K562 (cell line): ENCODE results near the gene POLD4. TPM values are rescaled to one million over a fixed set of nuclear protein-coding genes. Genes with fewer than 3 reads are reported as not detected.

ENCODE experiments used
- ARID2 ChIP-seq: fragments of 450-650 bp; IDR thresholded peaks from 2 replicates; pipeline ENCODE4 v1.6.1; 2017; ENCODE audit warnings: antibody characterized with exemption, mild to moderate bottlenecking
- BHLHE40 ChIP-seq: IDR thresholded peaks from 2 replicates; pipeline ENCODE4 v1.6.1; 2011; ENCODE audit warnings: low read length, improper control_type of control experiment
- BRD9 ChIP-seq: fragments of 450-650 bp; IDR thresholded peaks from 2 replicates; pipeline ENCODE4 v1.6.1; 2018; ENCODE audit warnings: low read depth; ENCODE audit not compliant: partially characterized antibody
- CBFA2T2 ChIP-seq: fragments of 450-650 bp; conservative IDR thresholded peaks from 2 replicates; pipeline ENCODE4 v1.6.1; 2017; ENCODE audit warnings: mild to moderate bottlenecking
- CCAR2 ChIP-seq: fragments of 200-400 bp; formaldehyde crosslinking; IDR thresholded peaks from 2 replicates; pipeline ENCODE4 v1.6.1; 2017; ENCODE audit warnings: mild to moderate bottlenecking, low read depth, low read length
- CREB1 ChIP-seq, 2 experiments: sonication (generic) in 1 of 2; formaldehyde crosslinking in 1 of 2; IDR thresholded peaks; 2 replicates each; pipeline versions ENCODE4 v1.6.1 to v1.8.0; 2012 to 2022; ENCODE audit warnings: inconsistent platforms in 1 of 2, mild to moderate bottlenecking in 1 of 2, missing genetic modification reagents in 1 of 2, moderate library complexity in 1 of 2
- DIDO1 ChIP-seq: fragments of 450-650 bp; IDR thresholded peaks from 2 replicates; pipeline ENCODE4 v1.6.1; 2016; ENCODE audit warnings: low read depth, missing biosample characterization, missing genetic modification characterization
- ETV6 ChIP-seq, 3 experiments: fragments of 150-350 bp in 1 of 3; sonication (generic) in 1 of 3; formaldehyde crosslinking in 1 of 3; IDR thresholded peaks; 2 replicates each; pipeline versions ENCODE4 v1.6.1 to v1.8.0; 2014 to 2022; ENCODE audit warnings: borderline replicate concordance in 2 of 3, low read depth in 2 of 3, antibody characterized with exemption in 1 of 3, low read length in 1 of 3, mild to moderate bottlenecking in 1 of 3, missing genetic modification reagents in 1 of 3
- HDAC2 ChIP-seq: fragments of 450-650 bp; IDR thresholded peaks from 2 replicates; pipeline ENCODE4 v1.6.1; 2016; ENCODE audit warnings: mild to moderate bottlenecking
- KDM1A ChIP-seq, 2 experiments: fragments of 450-650 bp; IDR thresholded peaks; 2 replicates each; pipeline ENCODE4 v1.6.1; 2016; ENCODE audit warnings: mild to moderate bottlenecking in 2 of 2
- LEF1 ChIP-seq: fragments of 450-650 bp; IDR thresholded peaks from 2 replicates; pipeline ENCODE4 v1.6.1; 2016; ENCODE audit warnings: mild to moderate bottlenecking
- NCOR1 ChIP-seq: fragments of 450-650 bp; IDR thresholded peaks from 2 replicates; pipeline ENCODE4 v1.6.1; 2016; ENCODE audit warnings: mild to moderate bottlenecking, moderate library complexity
- NRF1 ChIP-seq, 2 experiments: fragments of 450-650 bp; IDR thresholded peaks in 1 of 2; conservative IDR thresholded peaks in 1 of 2; 2 replicates each; pipeline ENCODE4 v1.6.1; 2014; ENCODE audit warnings: mild to moderate bottlenecking in 2 of 2
- PML ChIP-seq: IDR thresholded peaks from 2 replicates; pipeline ENCODE4 v1.6.1; 2012; ENCODE audit warnings: low read length, inconsistent platforms
- POLR2AphosphoS2 ChIP-seq: IDR thresholded peaks from 2 replicates; pipeline ENCODE4 v1.6.1; 2012; ENCODE audit warnings: low read length, improper control_type of control experiment
- POLR2H ChIP-seq: IDR thresholded peaks from 2 replicates; pipeline ENCODE4 v1.6.1; 2016; ENCODE audit warnings: missing genetic modification characterization, low read depth, mild to moderate bottlenecking, control low read depth, missing compliant biosample characterization, moderate library complexity
- POLR3A ChIP-seq: IDR thresholded peaks from 2 replicates; pipeline ENCODE4 v1.6.1; 2011; ENCODE audit warnings: borderline replicate concordance, mild to moderate bottlenecking, moderate library complexity; ENCODE audit not compliant: insufficient read length, insufficient read depth; ENCODE audit errors: extremely low read depth
- SIRT6 ChIP-seq: IDR thresholded peaks from one replicate; pipeline ENCODE4 v1.6.1; 2012; ENCODE audit warnings: low read depth, mild to moderate bottlenecking, control low read depth, inconsistent platforms, low read length, moderate library complexity
- TBP ChIP-seq: optimal IDR thresholded peaks from 2 replicates; pipeline ENCODE3; 2011; ENCODE audit warnings: low read depth, low read length, improper control_type of control experiment
- TCF7L2 ChIP-seq: fragments of 150-350 bp; IDR thresholded peaks from 2 replicates; pipeline ENCODE4 v1.6.1; 2016; ENCODE audit warnings: low read depth, mild to moderate bottlenecking, low read length, moderate library complexity
- TRIM24 ChIP-seq, 2 experiments: fragments of 450-650 bp; IDR thresholded peaks; 2 replicates each; pipeline ENCODE4 v1.6.1; 2016
- ZBTB8A ChIP-seq: fragments of 450-650 bp; IDR thresholded peaks from 2 replicates; pipeline ENCODE4 v1.6.1; 2018; ENCODE audit warnings: mild to moderate bottlenecking, moderate library complexity; ENCODE audit not compliant: partially characterized antibody
- ZFP1 ChIP-seq: fragments of 450-650 bp; formaldehyde crosslinking; IDR thresholded peaks from 2 replicates; pipeline ENCODE4 v1.4.0; 2020; ENCODE audit warnings: mild to moderate bottlenecking, mixed read lengths
- ZNF197 ChIP-seq: fragments of 200-800 bp; sonication (Bioruptor generic); IDR thresholded peaks from 2 replicates; pipeline ENCODE4 v1.6.1; 2016; ENCODE audit warnings: low read depth, missing genetic modification characterization, missing compliant biosample characterization
- ZNF217 ChIP-seq: sonication (generic); formaldehyde crosslinking; IDR thresholded peaks from 2 replicates; pipeline ENCODE4 v1.8.0; 2022; ENCODE audit warnings: mild to moderate bottlenecking, missing genetic modification reagents
- ZNF253 ChIP-seq: fragments of 250-450 bp; sonication (Bioruptor Pico); conservative IDR thresholded peaks from 2 replicates; pipeline ENCODE4 v1.6.1; 2021; ENCODE audit warnings: mild to moderate bottlenecking
- polyA plus RNA-seq, 8 experiments: library from polyadenylated mRNA; depleted of rRNA in 4 of 8; stranded (reverse) in 5 of 8; unstranded in 3 of 8; fragments of >200 nt; fragmentation: Nextera tagmentation in 2 of 8; fragmentation: Illumina TruSeq in 1 of 8; extraction: Ambion mirVana in 2 of 8; extraction: Trizol in 1 of 8; gene quantifications; 2 replicates each; pipeline versions ENCODE4 v1.2.1 to v1.2.3, GENCODE V29; 2011 to 2014; ENCODE audit warnings: inconsistent platforms in 1 of 8, missing spikeins in 1 of 8
- total RNA-seq, 7 experiments: library from RNA; depleted of rRNA in 6 of 7; stranded (reverse); fragments of >200 nt in 6 of 7; fragmentation: Illumina TruSeq in 2 of 7; extraction: Trizol in 2 of 7; gene quantifications; 2 replicates each; pipeline versions ENCODE4 v1.2.1 to v1.2.3, GENCODE V29; 2011 to 2021; ENCODE audit warnings: low replicate concordance in 1 of 7
- TF ChIP-seq, protein P1 (sequence below): fragments of 250-450 bp; sonication (Bioruptor Pico); IDR thresholded peaks from 2 replicates; pipeline ENCODE4 v1.8.0; 2022; ENCODE audit warnings: moderate library complexity, mild to moderate bottlenecking, inconsistent platforms
- TF ChIP-seq, protein P2 (sequence below): fragments of 250-450 bp; sonication (Bioruptor Pico); IDR thresholded peaks from 2 replicates; pipeline ENCODE4 v1.8.0; 2021; ENCODE audit warnings: borderline replicate concordance, mild to moderate bottlenecking, moderate library complexity; ENCODE audit not compliant: poor library complexity, severe bottlenecking

Gene POLD4
- total and polyA plus RNA-seq, 9 of the 15 experiments (the other 6 are each of a cell fraction or from before 2014, with no cell fraction given): 5.8 to 64.5 (median 18.3) TPM

DNA sequence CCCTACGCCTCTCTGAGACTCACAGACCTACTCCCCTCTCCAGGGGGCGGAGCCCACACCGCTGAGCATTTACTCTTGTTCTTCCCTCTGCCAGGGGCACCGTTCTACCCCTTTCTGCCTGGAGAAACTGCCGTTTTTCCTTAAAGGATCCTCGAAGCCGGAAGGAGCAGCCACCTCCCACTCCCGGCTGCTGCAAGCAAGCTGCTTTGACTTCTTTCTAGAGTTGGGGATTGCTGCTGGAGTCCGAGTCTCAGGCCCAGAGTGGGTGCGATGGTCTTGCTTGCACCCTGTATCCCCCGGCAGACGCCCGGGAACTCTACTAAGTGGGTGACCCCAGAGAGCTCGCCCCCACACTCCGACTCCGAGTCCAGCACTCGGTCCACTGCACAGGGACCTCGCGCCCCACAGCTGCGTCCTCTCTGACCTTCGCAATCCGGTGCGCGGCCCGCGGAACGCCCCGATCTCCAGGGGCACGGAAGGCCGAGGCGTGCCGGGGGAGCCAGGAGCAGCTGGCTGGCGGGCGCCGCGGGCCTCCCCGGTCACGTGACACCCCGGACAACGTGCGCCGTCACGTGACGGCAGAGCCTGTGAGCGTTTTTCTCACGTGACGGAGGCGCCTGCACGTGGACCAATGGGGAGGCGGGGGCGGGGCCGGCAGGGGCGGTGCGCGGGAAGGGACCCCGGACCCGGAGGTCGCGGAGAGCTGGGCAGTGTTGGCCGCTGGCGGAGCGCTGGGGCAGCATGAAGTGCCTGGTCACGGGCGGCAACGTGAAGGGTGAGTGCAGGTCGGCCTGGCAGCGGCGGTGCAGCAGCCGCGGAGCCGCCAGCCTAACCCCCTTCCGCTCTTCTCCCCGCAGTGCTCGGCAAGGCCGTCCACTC, 38.2 kb upstream of the POLD4 start, which contains the start of gene RAD9A (continued):
- TF ChIP-seq ZNF217 (no peak), TRIM24 (IDR thresholded peaks at IDR 0.05) (no peak), BHLHE40 (peak; percentile 99), BRD9 (no peak), CBFA2T2 (peak; percentile 99), CREB1 (IDR thresholded peaks at IDR 0.05) (peak; percentile 60), CREB1 (CRISPR knock-in tag; IDR thresholded peaks at IDR 0.05) (peak; percentile 75), CCAR2 (no peak), KDM1A (IDR thresholded peaks at IDR 0.05) (no peak), POLR3A (no peak), TBP (peak; percentile 34), PML (0 out of 2 replicates have a peak, but pooled peaks have one; percentile 12), ARID2 (no peak), ETV6 (IDR thresholded peaks at IDR 0.05; ENCODE audit: borderline replicate concordance in 1 of 2, low read depth in 2 of 2, low read length in 1 of 2) (no peak), ETV6 (CRISPR knock-in tag; IDR thresholded peaks at IDR 0.05; ENCODE audit: borderline replicate concordance) (peak; percentile 89; the same call in 1 of the 2 replicates), ZBTB8A (no peak), POLR2AphosphoS2 (no peak), ZNF253 (CRISPR knock-in tag) (no peak), POLR2H (no peak), DIDO1 (tag) (0 out of 2 replicates have a peak, but pooled peaks have one; percentile 47), SIRT6 (no peak), HDAC2 (0 out of 2 replicates have a peak, but pooled peaks have one; percentile 65), LEF1 (peak; percentile 95), NRF1 (conservative IDR thresholded peaks at IDR 0.05 in 1 of 2, IDR thresholded peaks at IDR 0.05 in 1 of 2) (peak; percentile 32 to 36; a peak in 3 of 4 replicates), NCOR1 (peak; percentile 53), ZFP1 (CRISPR knock-in tag) (no peak), TCF7L2 (no peak), ZNF197 (CRISPR knock-in tag) (no peak)
- TF ChIP-seq, protein P1, sequence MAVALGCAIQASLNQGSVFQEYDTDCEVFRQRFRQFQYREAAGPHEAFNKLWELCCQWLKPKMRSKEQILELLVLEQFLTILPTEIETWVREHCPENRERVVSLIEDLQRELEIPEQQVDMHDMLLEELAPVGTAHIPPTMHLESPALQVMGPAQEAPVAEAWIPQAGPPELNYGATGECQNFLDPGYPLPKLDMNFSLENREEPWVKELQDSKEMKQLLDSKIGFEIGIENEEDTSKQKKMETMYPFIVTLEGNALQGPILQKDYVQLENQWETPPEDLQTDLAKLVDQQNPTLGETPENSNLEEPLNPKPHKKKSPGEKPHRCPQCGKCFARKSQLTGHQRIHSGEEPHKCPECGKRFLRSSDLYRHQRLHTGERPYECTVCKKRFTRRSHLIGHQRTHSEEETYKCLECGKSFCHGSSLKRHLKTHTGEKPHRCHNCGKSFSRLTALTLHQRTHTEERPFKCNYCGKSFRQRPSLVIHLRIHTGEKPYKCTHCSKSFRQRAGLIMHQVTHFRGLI (CRISPR knock-in tag): no peak
- TF ChIP-seq, protein P2, sequence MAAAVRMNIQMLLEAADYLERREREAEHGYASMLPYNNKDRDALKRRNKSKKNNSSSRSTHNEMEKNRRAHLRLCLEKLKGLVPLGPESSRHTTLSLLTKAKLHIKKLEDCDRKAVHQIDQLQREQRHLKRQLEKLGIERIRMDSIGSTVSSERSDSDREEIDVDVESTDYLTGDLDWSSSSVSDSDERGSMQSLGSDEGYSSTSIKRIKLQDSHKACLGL (CRISPR knock-in tag): peak; percentile 80
